Trophoblast cell (in vitro differentiated cells and primary cell): Measurements from ENCODE around the gene DDIAS.

Experiments
- DNase-seq, 2 donors: peaks; one replicate each; pipeline ENCODE4 v3.0.0-alpha.2; 2016
- H2AFZ ChIP-seq: 2 replicates; pipeline ENCODE4 v1.6.1; 2013; ENCODE audit warnings: low read length, moderate library complexity, mild to moderate bottlenecking; ENCODE audit not compliant: insufficient read depth, poor library complexity
- H2AK5ac ChIP-seq: 2 replicates; pipeline ENCODE4 v1.6.1; 2013; ENCODE audit warnings: mild to moderate bottlenecking, low read length
- H2BK120ac ChIP-seq: 2 replicates; pipeline ENCODE4 v1.6.1; 2013; ENCODE audit warnings: low read length, mild to moderate bottlenecking, moderate library complexity; ENCODE audit not compliant: insufficient read depth, poor library complexity
- H2BK12ac ChIP-seq: 2 replicates; pipeline ENCODE4 v1.6.1; 2013; ENCODE audit warnings: mild to moderate bottlenecking, low read length, moderate library complexity
- H2BK5ac ChIP-seq: 2 replicates; pipeline ENCODE4 v1.6.1; 2013; ENCODE audit warnings: low read length, low read depth, moderate library complexity, mild to moderate bottlenecking; ENCODE audit not compliant: poor library complexity
- H3K14ac ChIP-seq: 2 replicates; pipeline ENCODE4 v1.6.1; 2013; ENCODE audit warnings: mild to moderate bottlenecking, low read length
- H3K18ac ChIP-seq: 2 replicates; pipeline ENCODE4 v1.6.1; 2013; ENCODE audit warnings: mild to moderate bottlenecking, low read length
- H3K23ac ChIP-seq: 2 replicates; pipeline ENCODE4 v1.6.1; 2013; ENCODE audit warnings: low read length
- H3K27ac ChIP-seq: 2 replicates; pipeline ENCODE4 v1.5.1; 2013; ENCODE audit warnings: low read depth, mild to moderate bottlenecking, inconsistent platforms, low read length, moderate library complexity
- H3K27me3 ChIP-seq: 2 replicates; pipeline ENCODE4 v1.6.1; 2013; ENCODE audit warnings: inconsistent platforms, mild to moderate bottlenecking, low read length, moderate library complexity; ENCODE audit not compliant: insufficient read depth
- H3K36me3 ChIP-seq, 2 experiments: 1 replicate in 1 of 2; 2 replicates in 1 of 2; pipeline ENCODE4 v1.6.1; 2013; ENCODE audit warnings: low read length in 2 of 2, mild to moderate bottlenecking in 2 of 2, moderate library complexity in 1 of 2; ENCODE audit not compliant: insufficient read depth in 2 of 2, control insufficient read depth in 1 of 2
- H3K4ac ChIP-seq: 2 replicates; pipeline ENCODE4 v1.6.1; 2013; ENCODE audit warnings: low read depth, mild to moderate bottlenecking, low read length, moderate library complexity
- H3K4me1 ChIP-seq, 2 experiments: 1 replicate in 1 of 2; 2 replicates in 1 of 2; pipeline ENCODE4 v1.6.1; 2013; ENCODE audit warnings: low read length in 2 of 2, mild to moderate bottlenecking in 2 of 2, moderate library complexity in 1 of 2; ENCODE audit not compliant: insufficient read depth in 2 of 2, control insufficient read depth in 1 of 2
- H3K4me2 ChIP-seq: 2 replicates; pipeline ENCODE4 v1.6.1; 2013; ENCODE audit warnings: inconsistent platforms, mild to moderate bottlenecking, low read length, moderate library complexity
- H3K4me3 ChIP-seq: 2 replicates; pipeline ENCODE4 v1.5.1; 2013; ENCODE audit warnings: mild to moderate bottlenecking, low read depth, low read length, inconsistent platforms
- H3K79me1 ChIP-seq: one replicate; pipeline ENCODE4 v1.6.1; 2013; ENCODE audit warnings: low read length
- H3K79me2 ChIP-seq: 2 replicates; pipeline ENCODE4 v1.6.1; 2013; ENCODE audit warnings: low read length, mild to moderate bottlenecking; ENCODE audit not compliant: control insufficient read depth, insufficient read depth, poor library complexity
- H3K9ac ChIP-seq: 2 replicates; pipeline ENCODE4 v1.6.1; 2013; ENCODE audit warnings: mild to moderate bottlenecking, low read length
- H3K9me3 ChIP-seq: 2 replicates; pipeline ENCODE4 v1.6.1; 2013; ENCODE audit warnings: low read depth, mild to moderate bottlenecking, control low read depth, inconsistent platforms, low read length; ENCODE audit not compliant: insufficient read depth
- H4K12ac ChIP-seq: 2 replicates; pipeline ENCODE4 v1.6.1; 2013; ENCODE audit warnings: low read depth, mild to moderate bottlenecking, low read length, moderate library complexity
- H4K8ac ChIP-seq: 2 replicates; pipeline ENCODE4 v1.6.1; 2013; ENCODE audit warnings: low read depth, mild to moderate bottlenecking, low read length, moderate library complexity
- H4K91ac ChIP-seq: one replicate; pipeline ENCODE4 v1.6.1; 2013; ENCODE audit warnings: low read depth, mild to moderate bottlenecking, low read length, moderate library complexity
- WGBS: extraction: QIAGEN DNeasy Blood & Tissue Kit; methylation state at CpG from one replicate; pipeline ENCODE4 v1.1.7; 2013; ENCODE audit warnings: missing lambda C conversion rate; ENCODE audit not compliant: insufficient read length, insufficient coverage; ENCODE audit errors: extremely low coverage; 5-methylcytosine and 5-hydroxymethylcytosine counted together

Gene DDIAS

DNA sequence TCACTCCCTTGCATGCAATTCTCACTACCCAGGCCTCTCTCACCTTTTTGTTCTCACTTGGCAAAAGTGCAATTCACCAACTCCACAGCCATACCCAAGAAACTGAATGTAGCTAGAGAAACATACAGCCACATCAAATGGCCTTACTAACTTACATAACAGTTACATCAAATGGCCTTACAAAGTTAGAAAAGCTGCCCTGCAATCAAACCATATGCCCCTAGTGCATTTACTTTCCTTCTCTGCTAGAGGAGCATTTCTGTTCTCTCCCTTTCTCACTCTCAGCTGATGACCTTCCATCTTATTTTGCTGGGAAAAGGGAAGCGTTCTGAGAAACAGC is 11.6 kb upstream of the DDIAS start:
- no peak for DNase-seq
- Histone ChIP-seq H2AFZ (no peak overlapping the region), H3K36me3 (peaks cover 0 to 1% of the 10 kb centered on the region in 2 experiments), H3K18ac (no peak overlapping the region), H3K27ac (no peak overlapping the region), H2BK120ac (no peak overlapping the region), H4K12ac (no peak overlapping the region), H3K4me1 (no peaks in the 10 kb centered on the region), H3K4me2 (no peak overlapping the region), H3K27me3 (no peaks in the 10 kb centered on the region), H3K14ac (no peak overlapping the region), H3K79me1 (no peaks in the 10 kb centered on the region), H3K9me3 (no peaks in the 10 kb centered on the region), H3K4me3 (no peak overlapping the region), H3K4ac (no peak overlapping the region), H2BK12ac (no peak overlapping the region), H3K9ac (no peak overlapping the region), H4K91ac (no peak overlapping the region), H3K79me2 (no peaks in the 10 kb centered on the region), H2AK5ac (no peak overlapping the region), H2BK5ac (no peak overlapping the region), H3K23ac (no peak overlapping the region), H4K8ac (no peak overlapping the region)
- no CpG with 5 or more reads among the region's 1 CpG for WGBS

DNA sequence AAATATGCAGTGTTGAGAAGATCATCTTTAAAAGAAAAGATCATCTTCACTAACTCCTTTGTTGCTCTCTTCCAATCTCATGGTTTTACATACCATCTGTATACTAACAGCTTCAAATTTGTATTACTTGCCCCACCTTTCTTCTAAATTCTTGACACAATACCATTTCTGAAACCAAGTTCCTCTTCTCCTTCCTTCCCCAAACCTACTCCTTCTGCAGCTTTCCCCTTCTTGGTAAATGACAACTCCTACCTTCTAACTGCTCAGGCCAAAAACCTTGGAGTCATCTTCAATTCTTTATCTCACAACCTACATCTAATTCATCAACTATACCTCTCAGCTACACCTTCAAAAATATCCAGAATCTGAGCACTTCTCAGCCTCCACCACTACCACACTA is 10.6 kb upstream of the DDIAS start:
- H2BK5ac ChIP-seq = no peak overlapping the region
- H3K79me1 ChIP-seq = no peaks in the 10 kb centered on the region
- H3K18ac ChIP-seq = no peak overlapping the region
- no peak overlapping the region for H2BK120ac ChIP-seq
- no peak overlapping the region for H3K4ac ChIP-seq
- no peak overlapping the region for H2AFZ ChIP-seq
- no peak overlapping the region for H3K14ac ChIP-seq
- H3K9me3 ChIP-seq = no peaks in the 10 kb centered on the region
- H3K36me3 ChIP-seq = peaks cover 0 to 1% of the 10 kb centered on the region in 2 experiments
- no peak overlapping the region for H2BK12ac ChIP-seq
- no peak overlapping the region for H3K4me3 ChIP-seq
- H3K27me3 ChIP-seq = no peaks in the 10 kb centered on the region
- H3K4me1 ChIP-seq = peaks cover 0 to 2% of the 10 kb centered on the region in 2 experiments
- no peak for DNase-seq
- no peak overlapping the region for H3K23ac ChIP-seq
- H3K4me2 ChIP-seq = no peak overlapping the region
- H3K9ac ChIP-seq = no peak overlapping the region
- H2AK5ac ChIP-seq = no peak overlapping the region
- no peaks in the 10 kb centered on the region for H3K79me2 ChIP-seq
- no peak overlapping the region for H4K8ac ChIP-seq
- no peak overlapping the region for H4K91ac ChIP-seq
- no peak overlapping the region for H3K27ac ChIP-seq
- H4K12ac ChIP-seq = no peak overlapping the region

DNA sequence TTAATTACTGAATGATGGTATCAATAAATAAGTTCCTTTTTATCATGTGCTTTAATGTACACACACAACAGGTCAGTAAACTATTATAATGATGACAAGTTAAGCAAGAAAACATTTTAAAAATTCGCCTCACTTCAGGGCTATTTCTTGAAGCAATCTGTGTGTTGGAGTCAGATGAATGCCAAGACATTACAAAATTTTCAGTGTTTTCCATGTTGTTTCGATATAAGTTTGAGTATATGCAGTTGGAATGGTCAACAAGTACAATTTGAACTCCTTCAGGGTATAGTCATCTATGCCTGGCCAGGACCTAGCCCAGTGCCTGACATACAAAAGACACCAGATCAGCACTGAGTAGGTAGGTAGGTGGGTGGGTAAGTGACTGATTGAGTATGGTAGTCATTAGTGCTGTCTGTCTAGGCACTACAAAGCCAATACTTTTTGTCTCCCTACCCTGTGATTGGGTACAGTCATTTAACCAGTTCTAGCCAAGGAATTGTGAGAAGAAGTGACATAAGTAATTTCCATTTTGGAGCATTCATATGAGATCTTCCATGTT is 8.8 kb upstream of the DDIAS start:
- no peak overlapping the region for H4K8ac ChIP-seq
- no peak overlapping the region for H3K4ac ChIP-seq
- H3K4me2 ChIP-seq = no peak overlapping the region
- H4K91ac ChIP-seq = no peak overlapping the region
- no CpG with 5 or more reads among the region's 2 CpGs for WGBS
- H3K36me3 ChIP-seq = peaks cover 0 to 1% of the 10 kb centered on the region in 2 experiments
- no peak overlapping the region for H3K9ac ChIP-seq
- H2AFZ ChIP-seq = no peak overlapping the region
- no peak overlapping the region for H4K12ac ChIP-seq
- H2BK5ac ChIP-seq = no peak overlapping the region
- H3K79me2 ChIP-seq = no peaks in the 10 kb centered on the region
- H3K79me1 ChIP-seq = no peaks in the 10 kb centered on the region
- peak; percentile 67 to 93 for DNase-seq
- H3K18ac ChIP-seq = no peak overlapping the region
- H3K9me3 ChIP-seq = no peaks in the 10 kb centered on the region
- H3K27ac ChIP-seq = no peak overlapping the region
- no peak overlapping the region for H2AK5ac ChIP-seq
- H2BK120ac ChIP-seq = no peak overlapping the region
- H2BK12ac ChIP-seq = no peak overlapping the region
- no peaks in the 10 kb centered on the region for H3K27me3 ChIP-seq
- H3K4me1 ChIP-seq = peaks cover 0 to 2% of the 10 kb centered on the region in 2 experiments
- H3K23ac ChIP-seq = no peak overlapping the region
- H3K4me3 ChIP-seq = no peak overlapping the region
- H3K14ac ChIP-seq = no peak overlapping the region

DNA sequence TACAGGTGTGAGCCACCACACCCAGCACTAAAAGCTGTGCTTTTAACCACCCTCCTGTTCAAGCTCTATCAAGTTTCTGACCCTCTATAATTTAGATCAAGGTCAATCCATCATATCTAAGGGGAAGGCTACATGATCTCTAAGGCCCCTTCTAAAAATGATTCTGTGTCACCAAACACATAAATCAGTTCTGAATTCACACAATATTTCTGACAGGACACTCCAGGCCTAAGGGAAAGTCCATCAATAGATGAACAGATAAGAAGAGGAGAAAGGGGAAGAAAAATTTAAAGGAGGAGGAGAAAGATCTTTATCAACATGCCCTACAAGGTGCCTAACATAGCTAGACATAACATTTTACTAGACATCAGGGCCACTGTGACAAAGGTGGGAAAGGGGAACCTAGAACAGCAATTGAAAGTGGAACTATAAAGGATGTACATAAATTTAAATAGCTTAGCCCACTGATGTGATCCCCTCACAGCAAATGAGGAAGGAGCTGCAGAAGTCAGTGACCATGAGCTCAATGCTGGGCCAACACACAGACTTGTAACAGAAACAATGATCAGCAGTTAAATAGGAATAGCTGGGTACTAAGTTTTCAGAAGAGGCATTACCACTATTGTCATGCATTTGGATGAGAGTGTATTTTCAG is 6.0 kb upstream of the DDIAS start:
- no peak overlapping the region for H4K91ac ChIP-seq
- no peak overlapping the region for H3K23ac ChIP-seq
- H2BK12ac ChIP-seq = no peak overlapping the region
- H3K27me3 ChIP-seq = no peaks in the 10 kb centered on the region
- no peak overlapping the region for H4K8ac ChIP-seq
- no peak overlapping the region for H3K4ac ChIP-seq
- no peak overlapping the region for H3K27ac ChIP-seq
- no peaks in the 10 kb centered on the region for H3K9me3 ChIP-seq
- no peak overlapping the region for H2BK5ac ChIP-seq
- DNase-seq = peak; percentile 24 to 83
- H3K4me1 ChIP-seq = peaks cover 3 to 4% of the 10 kb centered on the region in 2 experiments
- H4K12ac ChIP-seq = no peak overlapping the region
- peaks cover 3% of the 10 kb centered on the region for H3K79me1 ChIP-seq
- no peak overlapping the region for H3K14ac ChIP-seq
- no peak overlapping the region for H2AFZ ChIP-seq
- H3K18ac ChIP-seq = no peak overlapping the region
- peaks cover 0 to 1% of the 10 kb centered on the region in 2 experiments for H3K36me3 ChIP-seq
- no peak overlapping the region for H3K9ac ChIP-seq
- no peak overlapping the region for H3K4me3 ChIP-seq
- no peak overlapping the region for H3K4me2 ChIP-seq
- H3K79me2 ChIP-seq = peaks cover 3% of the 10 kb centered on the region
- H2BK120ac ChIP-seq = no peak overlapping the region
- H2AK5ac ChIP-seq = no peak overlapping the region
